ENCODE results near the gene ADAMTSL2.

ADAMTSL2 gene

GRCh38 chr9:133607381-133607780, 72.9 kb downstream of the ADAMTSL2 start (continued):
- TF ChIP-seq, protein P1, sequence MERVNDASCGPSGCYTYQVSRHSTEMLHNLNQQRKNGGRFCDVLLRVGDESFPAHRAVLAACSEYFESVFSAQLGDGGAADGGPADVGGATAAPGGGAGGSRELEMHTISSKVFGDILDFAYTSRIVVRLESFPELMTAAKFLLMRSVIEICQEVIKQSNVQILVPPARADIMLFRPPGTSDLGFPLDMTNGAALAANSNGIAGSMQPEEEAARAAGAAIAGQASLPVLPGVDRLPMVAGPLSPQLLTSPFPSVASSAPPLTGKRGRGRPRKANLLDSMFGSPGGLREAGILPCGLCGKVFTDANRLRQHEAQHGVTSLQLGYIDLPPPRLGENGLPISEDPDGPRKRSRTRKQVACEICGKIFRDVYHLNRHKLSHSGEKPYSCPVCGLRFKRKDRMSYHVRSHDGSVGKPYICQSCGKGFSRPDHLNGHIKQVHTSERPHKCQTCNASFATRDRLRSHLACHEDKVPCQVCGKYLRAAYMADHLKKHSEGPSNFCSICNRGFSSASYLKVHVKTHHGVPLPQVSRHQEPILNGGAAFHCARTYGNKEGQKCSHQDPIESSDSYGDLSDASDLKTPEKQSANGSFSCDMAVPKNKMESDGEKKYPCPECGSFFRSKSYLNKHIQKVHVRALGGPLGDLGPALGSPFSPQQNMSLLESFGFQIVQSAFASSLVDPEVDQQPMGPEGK (CRISPR knock-in tag; IDR thresholded peaks at IDR 0.05; ENCODE audit: borderline replicate concordance): no peak
- TF ChIP-seq ESRRG (CRISPR knock-in tag; IDR thresholded peaks at IDR 0.05) (no peak), PPARA (CRISPR knock-in tag; IDR thresholded peaks at IDR 0.05; ENCODE audit: borderline replicate concordance) (no peak), ISL1 (CRISPR knock-in tag; IDR thresholded peaks at IDR 0.05) (no peak), ARNTL (CRISPR knock-in tag; IDR thresholded peaks at IDR 0.05; ENCODE audit: borderline replicate concordance, low read depth) (no peak), CSDC2 (CRISPR knock-in tag; IDR thresholded peaks at IDR 0.05) (no peak), ZFP30 (CRISPR knock-in tag; IDR thresholded peaks at IDR 0.05) (no peak), ZC3H10 (CRISPR knock-in tag; IDR thresholded peaks at IDR 0.05) (no peak), TCF4 (CRISPR knock-in tag; IDR thresholded peaks at IDR 0.05; ENCODE audit: borderline replicate concordance) (no peak)
- TF ChIP-seq, protein P2, sequence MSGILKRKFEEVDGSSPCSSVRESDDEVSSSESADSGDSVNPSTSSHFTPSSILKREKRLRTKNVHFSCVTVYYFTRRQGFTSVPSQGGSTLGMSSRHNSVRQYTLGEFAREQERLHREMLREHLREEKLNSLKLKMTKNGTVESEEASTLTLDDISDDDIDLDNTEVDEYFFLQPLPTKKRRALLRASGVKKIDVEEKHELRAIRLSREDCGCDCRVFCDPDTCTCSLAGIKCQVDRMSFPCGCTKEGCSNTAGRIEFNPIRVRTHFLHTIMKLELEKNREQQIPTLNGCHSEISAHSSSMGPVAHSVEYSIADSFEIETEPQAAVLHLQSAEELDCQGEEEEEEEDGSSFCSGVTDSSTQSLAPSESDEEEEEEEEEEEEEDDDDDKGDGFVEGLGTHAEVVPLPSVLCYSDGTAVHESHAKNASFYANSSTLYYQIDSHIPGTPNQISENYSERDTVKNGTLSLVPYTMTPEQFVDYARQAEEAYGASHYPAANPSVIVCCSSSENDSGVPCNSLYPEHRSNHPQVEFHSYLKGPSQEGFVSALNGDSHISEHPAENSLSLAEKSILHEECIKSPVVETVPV (CRISPR knock-in tag; IDR thresholded peaks at IDR 0.05): no peak

- no peak for TF ChIP-seq CSDC2 (CRISPR knock-in tag; IDR thresholded peaks at IDR 0.05)
- TF ChIP-seq TCF4 (CRISPR knock-in tag; IDR thresholded peaks at IDR 0.05; ENCODE audit: borderline replicate concordance): no peak
- no peak for TF ChIP-seq CREB5 (CRISPR knock-in tag; IDR thresholded peaks at IDR 0.05; ENCODE audit: low read depth)
- no peak for TF ChIP-seq ZNF8 (CRISPR knock-in tag; IDR thresholded peaks at IDR 0.05)
- TF ChIP-seq ZFP3 (CRISPR knock-in tag; IDR thresholded peaks at IDR 0.05): no peak
- no peak for TF ChIP-seq POU6F1 (CRISPR knock-in tag; IDR thresholded peaks at IDR 0.05; ENCODE audit: borderline replicate concordance, low read depth)
- TF ChIP-seq ZNF70 (CRISPR knock-in tag; IDR thresholded peaks at IDR 0.05): no peak
- TF ChIP-seq BACH2 (CRISPR knock-in tag; IDR thresholded peaks at IDR 0.05; ENCODE audit: borderline replicate concordance): no peak
- no peak for TF ChIP-seq GLIS3 (CRISPR knock-in tag; IDR thresholded peaks at IDR 0.05)
- TF ChIP-seq ZNF565 (CRISPR knock-in tag; conservative IDR thresholded peaks at IDR 0.05; ENCODE audit: low read depth): no peak
- no peak for TF ChIP-seq RARB (CRISPR knock-in tag; IDR thresholded peaks at IDR 0.05)
- TF ChIP-seq ISL1 (CRISPR knock-in tag; IDR thresholded peaks at IDR 0.05): no peak
- TF ChIP-seq, protein P1 (CRISPR knock-in tag; IDR thresholded peaks at IDR 0.05; ENCODE audit: borderline replicate concordance): no peak
- no peak for ATAC-seq
These were observed 73.5 kb downstream of the ADAMTSL2 start for GRCh38 chr9:133607976-133608375.

DNA sequence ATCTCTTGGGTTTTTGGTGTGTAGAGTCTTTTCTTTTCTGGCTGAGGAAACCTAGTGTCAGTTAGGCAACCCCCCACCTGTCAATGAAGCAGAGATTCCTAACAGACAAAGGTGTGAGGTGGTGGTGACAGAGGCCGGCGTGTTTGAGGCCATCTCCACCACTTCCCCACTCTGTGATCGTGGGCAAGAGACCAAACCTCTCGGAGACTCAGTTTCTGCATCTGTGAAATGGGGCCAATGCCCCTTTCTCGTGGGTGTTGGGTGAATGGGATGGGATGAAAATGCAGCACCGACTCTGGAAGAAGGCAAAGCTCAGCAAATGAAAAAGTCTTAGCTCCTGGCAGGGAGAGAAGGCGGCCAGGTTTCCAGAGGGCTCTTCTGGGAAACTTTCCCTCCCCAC, 73.9 kb downstream of the ADAMTSL2 start:
- TF ChIP-seq ZFP3 (CRISPR knock-in tag; IDR thresholded peaks at IDR 0.05): no peak
- no peak for TF ChIP-seq TCF4 (CRISPR knock-in tag; IDR thresholded peaks at IDR 0.05; ENCODE audit: borderline replicate concordance)
- no peak for TF ChIP-seq ZFP30 (CRISPR knock-in tag; IDR thresholded peaks at IDR 0.05)

GRCh38 chr9:133608889-133609288, 74.4 kb downstream of the ADAMTSL2 start:
- no peak for ATAC-seq
- TF ChIP-seq ZFP30 (CRISPR knock-in tag; IDR thresholded peaks at IDR 0.05): no peak
- TF ChIP-seq, protein P3, sequence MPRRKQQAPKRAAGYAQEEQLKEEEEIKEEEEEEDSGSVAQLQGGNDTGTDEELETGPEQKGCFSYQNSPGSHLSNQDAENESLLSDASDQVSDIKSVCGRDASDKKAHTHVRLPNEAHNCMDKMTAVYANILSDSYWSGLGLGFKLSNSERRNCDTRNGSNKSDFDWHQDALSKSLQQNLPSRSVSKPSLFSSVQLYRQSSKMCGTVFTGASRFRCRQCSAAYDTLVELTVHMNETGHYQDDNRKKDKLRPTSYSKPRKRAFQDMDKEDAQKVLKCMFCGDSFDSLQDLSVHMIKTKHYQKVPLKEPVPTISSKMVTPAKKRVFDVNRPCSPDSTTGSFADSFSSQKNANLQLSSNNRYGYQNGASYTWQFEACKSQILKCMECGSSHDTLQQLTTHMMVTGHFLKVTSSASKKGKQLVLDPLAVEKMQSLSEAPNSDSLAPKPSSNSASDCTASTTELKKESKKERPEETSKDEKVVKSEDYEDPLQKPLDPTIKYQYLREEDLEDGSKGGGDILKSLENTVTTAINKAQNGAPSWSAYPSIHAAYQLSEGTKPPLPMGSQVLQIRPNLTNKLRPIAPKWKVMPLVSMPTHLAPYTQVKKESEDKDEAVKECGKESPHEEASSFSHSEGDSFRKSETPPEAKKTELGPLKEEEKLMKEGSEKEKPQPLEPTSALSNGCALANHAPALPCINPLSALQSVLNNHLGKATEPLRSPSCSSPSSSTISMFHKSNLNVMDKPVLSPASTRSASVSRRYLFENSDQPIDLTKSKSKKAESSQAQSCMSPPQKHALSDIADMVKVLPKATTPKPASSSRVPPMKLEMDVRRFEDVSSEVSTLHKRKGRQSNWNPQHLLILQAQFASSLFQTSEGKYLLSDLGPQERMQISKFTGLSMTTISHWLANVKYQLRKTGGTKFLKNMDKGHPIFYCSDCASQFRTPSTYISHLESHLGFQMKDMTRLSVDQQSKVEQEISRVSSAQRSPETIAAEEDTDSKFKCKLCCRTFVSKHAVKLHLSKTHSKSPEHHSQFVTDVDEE (CRISPR knock-in tag; IDR thresholded peaks at IDR 0.05): no peak
- TF ChIP-seq ZNF70 (CRISPR knock-in tag; IDR thresholded peaks at IDR 0.05): no peak
- TF ChIP-seq CREB5 (CRISPR knock-in tag; IDR thresholded peaks at IDR 0.05; ENCODE audit: low read depth): no peak
- TF ChIP-seq ZC3H10 (CRISPR knock-in tag; IDR thresholded peaks at IDR 0.05): no peak
- no peak for TF ChIP-seq ESRRG (CRISPR knock-in tag; IDR thresholded peaks at IDR 0.05)

More for the DNA sequence above, 73.9 kb downstream of the ADAMTSL2 start:
- no peak for ATAC-seq
